Uterus (tissue), 2 donors: ENCODE data around the gene MAP2K2.

ENCODE experiments used
- POLR2A ChIP-seq, 2 donors: fragments of 450-650 bp; IDR thresholded peaks; one replicate each; pipeline ENCODE4 v1.6.1; 2016; ENCODE audit warnings: antibody characterized with exemption in 2 of 2, mild to moderate bottlenecking in 1 of 2, moderate library complexity in 1 of 2
- TF ChIP-seq, protein P1 (sequence below), 4 experiments: fragments of 200-600 bp in 2 of 4; fragments of 450-650 bp in 2 of 4; sonication (generic) in 2 of 4; IDR thresholded peaks; one replicate each; pipeline ENCODE4 v1.5.1; 2016 to 2019; ENCODE audit warnings: antibody characterized with exemption in 4 of 4, mild to moderate bottlenecking in 2 of 4, moderate library complexity in 1 of 4

DNA sequence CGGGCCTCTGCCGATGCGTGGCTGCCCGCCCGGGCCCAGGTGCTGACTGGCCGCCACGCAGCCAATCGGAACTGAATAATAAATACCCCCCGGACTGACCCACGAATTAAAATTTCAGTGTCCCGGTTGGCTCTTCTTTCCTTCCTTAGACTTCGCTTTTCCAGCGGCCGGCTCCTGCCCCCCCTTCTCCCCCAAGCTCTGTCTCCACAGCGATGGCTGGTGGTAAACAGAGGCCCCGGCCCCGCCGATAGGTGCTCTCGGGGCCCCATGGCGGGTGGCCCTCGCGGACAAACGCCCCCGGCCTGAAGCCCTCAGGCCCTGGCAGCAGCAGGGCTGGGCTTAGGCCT lies 59.8 kb downstream of the MAP2K2 start:
- TF ChIP-seq, protein P1, sequence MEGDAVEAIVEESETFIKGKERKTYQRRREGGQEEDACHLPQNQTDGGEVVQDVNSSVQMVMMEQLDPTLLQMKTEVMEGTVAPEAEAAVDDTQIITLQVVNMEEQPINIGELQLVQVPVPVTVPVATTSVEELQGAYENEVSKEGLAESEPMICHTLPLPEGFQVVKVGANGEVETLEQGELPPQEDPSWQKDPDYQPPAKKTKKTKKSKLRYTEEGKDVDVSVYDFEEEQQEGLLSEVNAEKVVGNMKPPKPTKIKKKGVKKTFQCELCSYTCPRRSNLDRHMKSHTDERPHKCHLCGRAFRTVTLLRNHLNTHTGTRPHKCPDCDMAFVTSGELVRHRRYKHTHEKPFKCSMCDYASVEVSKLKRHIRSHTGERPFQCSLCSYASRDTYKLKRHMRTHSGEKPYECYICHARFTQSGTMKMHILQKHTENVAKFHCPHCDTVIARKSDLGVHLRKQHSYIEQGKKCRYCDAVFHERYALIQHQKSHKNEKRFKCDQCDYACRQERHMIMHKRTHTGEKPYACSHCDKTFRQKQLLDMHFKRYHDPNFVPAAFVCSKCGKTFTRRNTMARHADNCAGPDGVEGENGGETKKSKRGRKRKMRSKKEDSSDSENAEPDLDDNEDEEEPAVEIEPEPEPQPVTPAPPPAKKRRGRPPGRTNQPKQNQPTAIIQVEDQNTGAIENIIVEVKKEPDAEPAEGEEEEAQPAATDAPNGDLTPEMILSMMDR (IDR thresholded peaks at IDR 0.05), result no peak
- TF ChIP-seq POLR2A (IDR thresholded peaks at IDR 0.05), result no peak
